Measurements from ENCODE around the gene PDCD2L.

- TF ChIP-seq EZH2 (IDR thresholded peaks at IDR 0.05): no peak
- peak; percentile 55; the same call in 1 of the 2 replicates for TF ChIP-seq POLR2AphosphoS5 (IDR thresholded peaks at IDR 0.05; ENCODE audit: borderline replicate concordance, low read depth, low read length)
Observed at GRCh38 chr19:34359140-34359953, 44.9 kb upstream of the PDCD2L start.
